ENCODE measurements around the gene PRDM11.
"Not testable (repeated sequence)": the region's sequence is repeated elsewhere in the genome, so short reads cannot be mapped to it uniquely, and the experiment has no call there.

Gene PRDM11

GRCh38 chr11:45239733-45240132, 93.3 kb downstream of the PRDM11 start:
- no peak for DNase-seq

GRCh38 chr11:45243967-45244366, 97.5 kb downstream of the PRDM11 start:
- no peak for DNase-seq

GRCh38 chr11:45245218-45246045, 99.0 kb downstream of the PRDM11 start:
- no peak for DNase-seq

- no peak for DNase-seq
Observed at GRCh38 chr11:45246241-45246640, 99.8 kb downstream of the PRDM11 start.

- DNase-seq, result no peak
Observed at GRCh38 chr11:45247433-45247832, 101.0 kb downstream of the PRDM11 start.

GRCh38 chr11:45248501-45249011, 102.1 kb downstream of the PRDM11 start:
- no peak for DNase-seq

GRCh38 chr11:45249372-45249771, 102.9 kb downstream of the PRDM11 start:
- DNase-seq, result not testable (repeated sequence)

GRCh38 chr11:45250035-45250718, 103.7 kb downstream of the PRDM11 start:
- no peak for DNase-seq

- DNase-seq, result peak in 1 of 4 experiments; percentile 3
Observed at GRCh38 chr11:45252134-45252856, 105.9 kb downstream of the PRDM11 start.

- DNase-seq, result no peak
Observed at GRCh38 chr11:45252877-45253276, 106.4 kb downstream of the PRDM11 start.

- DNase-seq, result no peak
Observed at GRCh38 chr11:45253640-45254039, 107.2 kb downstream of the PRDM11 start.

- DNase-seq, result no peak
Observed at GRCh38 chr11:45254070-45254469, 107.6 kb downstream of the PRDM11 start.

- no peak for DNase-seq
Observed at GRCh38 chr11:45258982-45259530, 112.6 kb downstream of the PRDM11 start.

- DNase-seq, result no peak
Observed at GRCh38 chr11:45259592-45259991, 113.2 kb downstream of the PRDM11 start.

- no peak for DNase-seq
Observed at GRCh38 chr11:45260071-45260470, 113.6 kb downstream of the PRDM11 start.

GRCh38 chr11:45262900-45263299, 116.5 kb downstream of the PRDM11 start:
- no peak for DNase-seq

GRCh38 chr11:45263773-45264172, 117.3 kb downstream of the PRDM11 start:
- no peak for DNase-seq

- DNase-seq, result no peak
Observed at GRCh38 chr11:45264839-45265515, 118.5 kb downstream of the PRDM11 start.

GRCh38 chr11:45265969-45266675, 119.7 kb downstream of the PRDM11 start:
- no peak for DNase-seq

- no peak for DNase-seq
Observed at GRCh38 chr11:45266676-45267020, 120.2 kb downstream of the PRDM11 start.

- no peak for DNase-seq
Observed at GRCh38 chr11:45267052-45267451, 120.6 kb downstream of the PRDM11 start.

Measured in activated naive CD4-positive, alpha-beta T cell (primary cell).